ENCODE results near the gene INPPL1.

DNA sequence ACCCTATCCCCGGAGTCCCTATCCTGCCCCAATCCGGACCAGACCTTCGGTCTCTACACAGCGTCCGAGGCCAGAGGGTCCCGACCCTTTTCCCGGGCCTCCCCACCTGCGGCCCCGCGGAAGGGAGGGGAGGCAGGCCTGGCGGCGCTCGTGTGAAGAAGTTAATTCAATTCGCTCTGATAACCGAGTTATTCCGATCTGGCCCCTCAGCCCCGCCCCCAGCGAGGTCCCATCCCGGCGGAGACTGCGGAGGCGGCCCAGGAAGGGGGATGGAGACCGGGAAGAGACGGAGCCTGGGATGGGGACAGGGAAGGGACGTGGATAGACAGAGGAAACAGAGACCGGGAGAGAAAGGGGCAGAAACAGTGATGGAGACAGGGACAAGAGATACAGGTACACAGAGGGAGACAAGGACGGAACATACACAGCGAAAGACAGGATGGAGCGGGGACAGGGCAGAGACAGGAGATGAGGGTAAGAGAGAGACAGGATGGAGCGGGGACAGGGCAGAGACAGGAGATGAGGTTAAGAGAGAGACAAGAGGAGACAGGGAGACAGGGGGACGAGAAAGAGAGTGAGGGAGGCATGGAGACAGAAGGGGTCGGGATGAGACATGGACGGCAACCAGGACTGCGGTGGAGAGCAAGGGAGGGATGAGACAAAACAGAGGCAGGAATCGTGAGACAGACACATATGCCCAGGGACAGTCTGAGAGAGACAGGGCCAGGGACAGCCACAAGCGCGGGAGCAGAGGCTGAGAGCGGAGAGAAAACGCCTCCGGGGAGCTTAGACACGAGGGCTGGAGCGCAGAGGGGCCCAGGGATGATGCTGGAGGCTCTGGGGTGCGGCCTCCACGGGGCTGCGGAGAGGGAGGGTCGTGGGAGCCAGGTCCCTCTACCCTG lies 20.0 kb downstream of the INPPL1 start:
- TF ChIP-seq CTCF (IDR thresholded peaks at IDR 0.05; ENCODE audit: borderline replicate concordance, extremely low read depth, low read length, poor library complexity, severe bottlenecking) (no peak), EZH2 (IDR thresholded peaks at IDR 0.05; ENCODE audit: borderline replicate concordance, low read depth, low read length, severe bottlenecking) (no peak)
